K562 treated with DMSO at 1 percent for 48 hours (cell line): Measurements from ENCODE around the gene GK. TPM values are rescaled to one million over a fixed set of nuclear protein-coding genes. Genes with fewer than 3 reads are reported as not detected.

Experiments
- total RNA-seq: library from RNA; unstranded; fragments of 300-600 nt; gene quantifications from 2 replicates; pipeline ENCODE4 v1.2.3, GENCODE V29; 2022; ENCODE audit warnings: low replicate concordance; ENCODE audit errors: extremely low read depth

Gene GK
- total RNA-seq = not detected in 2 replicates

GRCh38 chrX:30653415-30654131 lies at the start of gene GK:
Gene GK (plus strand): TSS chrX:30653423. CDS start chrX:30653538, 115 bp downstream.

Other genes with a start within 250 kb of the GK start
- not detected in 2 replicates for gene TASL, start 75.7 kb upstream of the GK start, total RNA-seq
- not detected in 2 replicates for gene TAB3, start 235.8 kb downstream of the GK start, total RNA-seq